SK-N-SH (cell line): ENCODE data around the gene CDH13. TPM values are rescaled to one million over a fixed set of nuclear protein-coding genes. Genes with fewer than 3 reads are reported as not detected.

Experiments used
- CTCF ChIA-PET: fragments of 300-600, 350-600 bp; formaldehyde crosslinking; extraction: SDS; loops from one replicate; lab custom pipeline; 2021; lab: Yijun Ruan, JAX
- POLR2A ChIA-PET: fragments of 350-600 bp; sonication (Branson Sonifier 250); formaldehyde crosslinking; extraction: SDS; loops from one replicate; lab custom pipeline; 2020; ENCODE audit warnings: antibody characterized with exemption, inconsistent platforms; lab: Yijun Ruan, JAX
- DNase-seq: peaks from one replicate; pipeline ENCODE4 v3.0.0; 2012
- H2AFZ ChIP-seq: fragments of 200-600 bp; sonication (generic); 2 replicates; pipeline ENCODE4 v1.8.1; 2016; ENCODE audit warnings: antibody characterized with exemption, mild to moderate bottlenecking, low read depth
- H3F3A ChIP-seq: fragments of 200-600 bp; sonication (generic); replicated peaks from 2 replicates; pipeline ENCODE3; 2016; ENCODE audit warnings: antibody characterized with exemption, mild to moderate bottlenecking; ENCODE audit not compliant: insufficient read depth
- H3K27ac ChIP-seq, 2 experiments: fragments of 200-500 bp in 1 of 2; fragments of 200-600 bp in 1 of 2; sonication (Bioruptor generic) in 1 of 2; sonication (generic), shearing (Covaris generic) in 1 of 2; 2 replicates each; pipeline versions ENCODE4 v1.5.1 to v1.6.1; 2014 to 2016; ENCODE audit warnings: low read depth in 2 of 2, inconsistent platforms in 1 of 2, low read length in 1 of 2, mild to moderate bottlenecking in 1 of 2, mixed read lengths in 1 of 2
- H3K27me3 ChIP-seq: fragments of 200-600 bp; sonication (generic), shearing (Covaris generic); 2 replicates; pipeline ENCODE4 v1.6.1; 2016; ENCODE audit warnings: mixed run types; ENCODE audit not compliant: insufficient read depth
- H3K36me3 ChIP-seq, 2 experiments: fragments of 200-500 bp in 1 of 2; fragments of 200-600 bp in 1 of 2; sonication (Bioruptor generic) in 1 of 2; sonication (generic) in 1 of 2; replicated peaks in 1 of 2; 2 replicates each; pipeline versions ENCODE3 to v1.5.1; 2014 to 2016; ENCODE audit warnings: low read length in 1 of 2, mild to moderate bottlenecking in 1 of 2; ENCODE audit not compliant: insufficient read depth in 2 of 2, control insufficient read depth in 1 of 2
- H3K4me1 ChIP-seq, 2 experiments: fragments of 200-500 bp in 1 of 2; fragments of 200-600 bp in 1 of 2; sonication (Bioruptor generic) in 1 of 2; sonication (generic), shearing (Covaris generic) in 1 of 2; 2 replicates each; pipeline versions ENCODE4 v1.5.1 to v1.6.1; 2014 to 2016; ENCODE audit warnings: low read depth in 1 of 2, low read length in 1 of 2, mixed run types in 1 of 2; ENCODE audit not compliant: insufficient read depth in 2 of 2, control insufficient read depth in 1 of 2
- H3K4me2 ChIP-seq: fragments of 200-600 bp; sonication (generic), shearing (Covaris generic); 2 replicates; pipeline ENCODE4 v1.6.1; 2017; ENCODE audit warnings: mixed run types
- H3K4me3 ChIP-seq, 2 experiments: fragments of 200-500 bp in 1 of 2; fragments of 200-600 bp in 1 of 2; sonication (Bioruptor generic) in 1 of 2; sonication (generic), shearing (Covaris generic) in 1 of 2; 2 replicates each; pipeline versions ENCODE4 v1.5.1 to v1.8.1; 2014 to 2016; ENCODE audit warnings: low read depth in 2 of 2, inconsistent platforms in 1 of 2, low read length in 1 of 2, mild to moderate bottlenecking in 1 of 2, mixed read lengths in 1 of 2, moderate library complexity in 1 of 2
- H3K79me2 ChIP-seq: fragments of 200-600 bp; sonication (generic); 2 replicates; pipeline ENCODE4 v1.8.1; 2017; ENCODE audit warnings: mild to moderate bottlenecking; ENCODE audit not compliant: insufficient read depth
- H3K9ac ChIP-seq: fragments of 200-600 bp; sonication (generic); 2 replicates; pipeline ENCODE4 v1.6.1; 2017; ENCODE audit warnings: mixed run types
- H3K9me2 ChIP-seq: fragments of 200-600 bp; sonication (generic); 2 replicates; pipeline ENCODE4 v1.6.1; 2017; ENCODE audit warnings: mixed run types
- H3K9me3 ChIP-seq: fragments of 200-600 bp; sonication (generic); 2 replicates; pipeline ENCODE4 v1.6.1; 2017; ENCODE audit warnings: mixed run types, mild to moderate bottlenecking, moderate library complexity
- H4K20me1 ChIP-seq: fragments of 200-600 bp; sonication (generic); 2 replicates; pipeline ENCODE4 v1.6.1; 2017; ENCODE audit warnings: mild to moderate bottlenecking, mixed run types; ENCODE audit not compliant: insufficient read depth
- EP300 ChIP-seq, 2 experiments: IDR thresholded peaks; 2 replicates each; pipeline versions ENCODE4 v1.4.0 to v1.6.1; 2012; ENCODE audit warnings: borderline replicate concordance in 1 of 2, low read depth in 1 of 2, low read length in 1 of 2
- FOXJ3 ChIP-seq: sonication (generic); formaldehyde crosslinking; IDR thresholded peaks from 2 replicates; pipeline ENCODE4 v1.5.1; 2020; ENCODE audit warnings: mild to moderate bottlenecking, missing genetic modification reagents
- FOXM1 ChIP-seq: IDR thresholded peaks from 2 replicates; pipeline ENCODE4 v1.4.0; 2012; ENCODE audit warnings: low read depth, mild to moderate bottlenecking
- GABPA ChIP-seq: IDR thresholded peaks from 2 replicates; pipeline ENCODE4 v1.4.0; 2012; ENCODE audit warnings: low read depth, mild to moderate bottlenecking
- GATA2 ChIP-seq: sonication (generic); formaldehyde crosslinking; IDR thresholded peaks from 2 replicates; pipeline ENCODE4 v1.5.0; 2020; ENCODE audit warnings: mild to moderate bottlenecking, missing genetic modification reagents
- JUND ChIP-seq: IDR thresholded peaks from 2 replicates; pipeline ENCODE4 v1.4.0; 2012
- MEF2A ChIP-seq: IDR thresholded peaks from 2 replicates; pipeline ENCODE4 v1.4.0; 2012; ENCODE audit warnings: low read depth, borderline replicate concordance
- MXI1 ChIP-seq: IDR thresholded peaks from 2 replicates; pipeline ENCODE4 v1.6.1; 2012; ENCODE audit warnings: mild to moderate bottlenecking, low read depth, low read length, improper control_type of control experiment
- POLR2AphosphoS5 ChIP-seq: IDR thresholded peaks from 2 replicates; pipeline ENCODE4 v1.6.1; 2012; ENCODE audit warnings: low read depth, low read length
- RFX5 ChIP-seq: IDR thresholded peaks from 2 replicates; pipeline ENCODE4 v1.6.1; 2012; ENCODE audit warnings: mild to moderate bottlenecking, improper control_type of control experiment, low read length
- SIN3A ChIP-seq: IDR thresholded peaks from 2 replicates; pipeline ENCODE4 v1.6.1; 2012; ENCODE audit warnings: low read depth, mild to moderate bottlenecking, low read length, moderate library complexity, borderline replicate concordance
- SMC3 ChIP-seq: IDR thresholded peaks from 2 replicates; pipeline ENCODE4 v1.6.1; 2012; ENCODE audit warnings: low read depth, low read length, improper control_type of control experiment
- TAF1 ChIP-seq: IDR thresholded peaks from 2 replicates; pipeline ENCODE4 v1.6.1; 2012; ENCODE audit warnings: low read depth, mild to moderate bottlenecking, low read length, moderate library complexity, borderline replicate concordance
- TEAD4 ChIP-seq: IDR thresholded peaks from 2 replicates; pipeline ENCODE4 v1.4.0; 2012; ENCODE audit warnings: mild to moderate bottlenecking, borderline replicate concordance; ENCODE audit not compliant: insufficient read depth
- polyA plus RNA-seq, 3 experiments: library from polyadenylated mRNA; depleted of rRNA; stranded (reverse); fragments of >200 nt; gene quantifications; 2 replicates each; pipeline ENCODE4 v1.2.3, GENCODE V29; 2012
- TF ChIP-seq, protein P1 (sequence below): IDR thresholded peaks from 2 replicates; pipeline ENCODE4; 2012
- TF ChIP-seq, protein P2 (sequence below): fragments of 150-350 bp; IDR thresholded peaks from 2 replicates; pipeline ENCODE4 v1.6.1; 2016; ENCODE audit warnings: mild to moderate bottlenecking, low read depth, low read length
- TF ChIP-seq, protein P3 (sequence below): IDR thresholded peaks from 2 replicates; pipeline ENCODE4 v1.4.0; 2012; ENCODE audit warnings: low read depth, borderline replicate concordance
- TF ChIP-seq, protein P4 (sequence below): IDR thresholded peaks from 2 replicates; pipeline ENCODE4 v1.4.0; 2012; ENCODE audit warnings: low read depth, borderline replicate concordance
- TF ChIP-seq, protein P5 (sequence below): fragments of 200-600 bp; sonication (generic); IDR thresholded peaks from 2 replicates; pipeline ENCODE4 v1.6.1; 2017; ENCODE audit warnings: antibody characterized with exemption, mild to moderate bottlenecking, moderate library complexity

CDH13 gene
- polyA plus RNA-seq, 1 of the 3 experiments (the other 2 are of a cell fraction), result 93.0 TPM

DNA sequence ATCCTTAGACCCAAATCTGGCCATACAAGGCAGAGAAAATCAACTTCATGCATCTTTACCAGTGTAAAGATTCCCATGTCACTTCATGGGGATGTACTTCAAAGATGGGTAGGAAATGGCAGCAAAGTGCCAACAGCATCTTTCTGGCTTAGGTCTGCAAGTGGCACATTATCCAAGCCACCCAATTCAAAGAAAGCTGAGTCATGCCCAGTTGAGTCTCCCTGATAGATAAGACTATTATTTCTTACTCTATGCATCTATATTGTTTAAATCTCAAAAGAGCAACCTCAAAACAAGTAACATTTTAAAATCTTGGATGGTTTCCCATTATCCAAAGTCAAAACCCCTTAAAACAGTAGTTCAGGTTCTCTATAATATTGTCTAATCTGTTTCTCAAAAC, 1119.8 kb downstream of the CDH13 start:
- H3K4me2 ChIP-seq, result no peak overlapping the region
- no peak overlapping the region for H3K9ac ChIP-seq
- ChIA-PET CTCF (no interaction called here), POLR2A (no interaction called here)
- no peak overlapping the region for H2AFZ ChIP-seq
- H4K20me1 ChIP-seq, result no peaks in the 10 kb centered on the region
- H3K9me3 ChIP-seq, result no peaks in the 10 kb centered on the region
- H3K79me2 ChIP-seq, result no peaks in the 10 kb centered on the region
- no peak for DNase-seq
- no peaks in the 10 kb centered on the region for H3F3A ChIP-seq
- H3K9me2 ChIP-seq, result no peaks in the 10 kb centered on the region
- no peak for TF ChIP-seq MEF2A
- no peak for TF ChIP-seq EP300 (IDR thresholded peaks at IDR 0.05; ENCODE audit: borderline replicate concordance in 1 of 2, low read depth in 1 of 2, low read length in 1 of 2)
- TF ChIP-seq, protein P1, sequence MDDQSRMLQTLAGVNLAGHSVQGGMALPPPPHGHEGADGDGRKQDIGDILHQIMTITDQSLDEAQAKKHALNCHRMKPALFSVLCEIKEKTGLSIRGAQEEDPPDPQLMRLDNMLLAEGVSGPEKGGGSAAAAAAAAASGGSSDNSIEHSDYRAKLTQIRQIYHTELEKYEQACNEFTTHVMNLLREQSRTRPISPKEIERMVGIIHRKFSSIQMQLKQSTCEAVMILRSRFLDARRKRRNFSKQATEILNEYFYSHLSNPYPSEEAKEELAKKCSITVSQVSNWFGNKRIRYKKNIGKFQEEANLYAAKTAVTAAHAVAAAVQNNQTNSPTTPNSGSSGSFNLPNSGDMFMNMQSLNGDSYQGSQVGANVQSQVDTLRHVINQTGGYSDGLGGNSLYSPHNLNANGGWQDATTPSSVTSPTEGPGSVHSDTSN, result no peak
- TF ChIP-seq SMC3, result no peak
- TF ChIP-seq, protein P2, sequence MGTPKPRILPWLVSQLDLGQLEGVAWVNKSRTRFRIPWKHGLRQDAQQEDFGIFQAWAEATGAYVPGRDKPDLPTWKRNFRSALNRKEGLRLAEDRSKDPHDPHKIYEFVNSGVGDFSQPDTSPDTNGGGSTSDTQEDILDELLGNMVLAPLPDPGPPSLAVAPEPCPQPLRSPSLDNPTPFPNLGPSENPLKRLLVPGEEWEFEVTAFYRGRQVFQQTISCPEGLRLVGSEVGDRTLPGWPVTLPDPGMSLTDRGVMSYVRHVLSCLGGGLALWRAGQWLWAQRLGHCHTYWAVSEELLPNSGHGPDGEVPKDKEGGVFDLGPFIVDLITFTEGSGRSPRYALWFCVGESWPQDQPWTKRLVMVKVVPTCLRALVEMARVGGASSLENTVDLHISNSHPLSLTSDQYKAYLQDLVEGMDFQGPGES, result no peak
- TF ChIP-seq TEAD4, result no peak
- TF ChIP-seq FOXM1, result no peak
- TF ChIP-seq MXI1, result no peak
- no peak for TF ChIP-seq SIN3A
- TF ChIP-seq, protein P3, sequence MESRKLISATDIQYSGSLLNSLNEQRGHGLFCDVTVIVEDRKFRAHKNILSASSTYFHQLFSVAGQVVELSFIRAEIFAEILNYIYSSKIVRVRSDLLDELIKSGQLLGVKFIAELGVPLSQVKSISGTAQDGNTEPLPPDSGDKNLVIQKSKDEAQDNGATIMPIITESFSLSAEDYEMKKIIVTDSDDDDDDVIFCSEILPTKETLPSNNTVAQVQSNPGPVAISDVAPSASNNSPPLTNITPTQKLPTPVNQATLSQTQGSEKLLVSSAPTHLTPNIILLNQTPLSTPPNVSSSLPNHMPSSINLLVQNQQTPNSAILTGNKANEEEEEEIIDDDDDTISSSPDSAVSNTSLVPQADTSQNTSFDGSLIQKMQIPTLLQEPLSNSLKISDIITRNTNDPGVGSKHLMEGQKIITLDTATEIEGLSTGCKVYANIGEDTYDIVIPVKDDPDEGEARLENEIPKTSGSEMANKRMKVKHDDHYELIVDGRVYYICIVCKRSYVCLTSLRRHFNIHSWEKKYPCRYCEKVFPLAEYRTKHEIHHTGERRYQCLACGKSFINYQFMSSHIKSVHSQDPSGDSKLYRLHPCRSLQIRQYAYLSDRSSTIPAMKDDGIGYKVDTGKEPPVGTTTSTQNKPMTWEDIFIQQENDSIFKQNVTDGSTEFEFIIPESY, result no peak
- no peak for TF ChIP-seq RFX5
- TF ChIP-seq FOXJ3, result no peak
- TF ChIP-seq TAF1, result no peak
- TF ChIP-seq JUND, result no peak
- TF ChIP-seq GATA2, result no peak
- TF ChIP-seq, protein P4, sequence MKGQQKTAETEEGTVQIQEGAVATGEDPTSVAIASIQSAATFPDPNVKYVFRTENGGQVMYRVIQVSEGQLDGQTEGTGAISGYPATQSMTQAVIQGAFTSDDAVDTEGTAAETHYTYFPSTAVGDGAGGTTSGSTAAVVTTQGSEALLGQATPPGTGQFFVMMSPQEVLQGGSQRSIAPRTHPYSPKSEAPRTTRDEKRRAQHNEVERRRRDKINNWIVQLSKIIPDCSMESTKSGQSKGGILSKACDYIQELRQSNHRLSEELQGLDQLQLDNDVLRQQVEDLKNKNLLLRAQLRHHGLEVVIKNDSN, result no peak
- TF ChIP-seq GABPA, result no peak
- TF ChIP-seq POLR2AphosphoS5, result no peak
- TF ChIP-seq, protein P5, sequence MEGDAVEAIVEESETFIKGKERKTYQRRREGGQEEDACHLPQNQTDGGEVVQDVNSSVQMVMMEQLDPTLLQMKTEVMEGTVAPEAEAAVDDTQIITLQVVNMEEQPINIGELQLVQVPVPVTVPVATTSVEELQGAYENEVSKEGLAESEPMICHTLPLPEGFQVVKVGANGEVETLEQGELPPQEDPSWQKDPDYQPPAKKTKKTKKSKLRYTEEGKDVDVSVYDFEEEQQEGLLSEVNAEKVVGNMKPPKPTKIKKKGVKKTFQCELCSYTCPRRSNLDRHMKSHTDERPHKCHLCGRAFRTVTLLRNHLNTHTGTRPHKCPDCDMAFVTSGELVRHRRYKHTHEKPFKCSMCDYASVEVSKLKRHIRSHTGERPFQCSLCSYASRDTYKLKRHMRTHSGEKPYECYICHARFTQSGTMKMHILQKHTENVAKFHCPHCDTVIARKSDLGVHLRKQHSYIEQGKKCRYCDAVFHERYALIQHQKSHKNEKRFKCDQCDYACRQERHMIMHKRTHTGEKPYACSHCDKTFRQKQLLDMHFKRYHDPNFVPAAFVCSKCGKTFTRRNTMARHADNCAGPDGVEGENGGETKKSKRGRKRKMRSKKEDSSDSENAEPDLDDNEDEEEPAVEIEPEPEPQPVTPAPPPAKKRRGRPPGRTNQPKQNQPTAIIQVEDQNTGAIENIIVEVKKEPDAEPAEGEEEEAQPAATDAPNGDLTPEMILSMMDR, result no peak
- no peak overlapping the region for H3K27ac ChIP-seq
- no peaks in the 10 kb centered on the region for H3K36me3 ChIP-seq
- H3K4me3 ChIP-seq, result no peak overlapping the region
- H3K27me3 ChIP-seq, result no peaks in the 10 kb centered on the region
- peaks cover 0 to 9% of the 10 kb centered on the region in 2 experiments; a peak in 1 of 4 replicates for H3K4me1 ChIP-seq
